ENCODE measurements around the gene IQSEC1. TPM values are rescaled to one million over a fixed set of nuclear protein-coding genes. Genes with fewer than 3 reads are reported as not detected.

Gene IQSEC1
- polyA plus RNA-seq, 3 donors: 29.8 to 35.8 (median 35.5) TPM

- DNase-seq (ENCODE audit: extremely low read depth in 1 of 11, low read depth in 9 of 11, low spot score in 4 of 11): no peak
Measured at GRCh38 chr3:12959410-12959809, 113.8 kb downstream of the IQSEC1 start.

GRCh38 chr3:12957824-12958792 is 115.1 kb downstream of the IQSEC1 start:
- no peak for DNase-seq (ENCODE audit: extremely low read depth in 1 of 11, low read depth in 9 of 11, low spot score in 4 of 11)

- DNase-seq (ENCODE audit: extremely low read depth in 1 of 11, low read depth in 9 of 11, low spot score in 4 of 11): no peak
Measured at GRCh38 chr3:12957339-12957738, 115.9 kb downstream of the IQSEC1 start.

GRCh38 chr3:12956316-12956660 is 116.9 kb downstream of the IQSEC1 start:
- DNase-seq (ENCODE audit: extremely low read depth in 1 of 11, low read depth in 9 of 11, low spot score in 4 of 11): no peak

- no peak for DNase-seq (ENCODE audit: extremely low read depth in 1 of 11, low read depth in 9 of 11, low spot score in 4 of 11)
Measured at GRCh38 chr3:12955651-12956315, 117.4 kb downstream of the IQSEC1 start.

GRCh38 chr3:12954891-12955650 is 118.2 kb downstream of the IQSEC1 start:
- no peak for DNase-seq (ENCODE audit: extremely low read depth in 1 of 11, low read depth in 9 of 11, low spot score in 4 of 11)

- no peak for DNase-seq (ENCODE audit: extremely low read depth in 1 of 11, low read depth in 9 of 11, low spot score in 4 of 11)
Measured at GRCh38 chr3:12954180-12954579, 119.0 kb downstream of the IQSEC1 start.

GRCh38 chr3:12953201-12953995 is 119.8 kb downstream of the IQSEC1 start:
- DNase-seq (ENCODE audit: extremely low read depth in 1 of 11, low read depth in 9 of 11, low spot score in 4 of 11): no peak

GRCh38 chr3:12952343-12953200 is 120.7 kb downstream of the IQSEC1 start:
- DNase-seq (ENCODE audit: extremely low read depth in 1 of 11, low read depth in 9 of 11, low spot score in 4 of 11): no peak

GRCh38 chr3:12948891-12949711 is 124.1 kb downstream of the IQSEC1 start:
- no peak for DNase-seq (ENCODE audit: extremely low read depth in 1 of 11, low read depth in 9 of 11, low spot score in 4 of 11)

- DNase-seq (ENCODE audit: extremely low read depth in 1 of 11, low read depth in 9 of 11, low spot score in 4 of 11): no peak
Measured at GRCh38 chr3:12948371-12948770, 124.9 kb downstream of the IQSEC1 start.

GRCh38 chr3:12947504-12948369 is 125.5 kb downstream of the IQSEC1 start:
- peak in 1 of 11 donors; percentile 22 for DNase-seq (ENCODE audit: extremely low read depth in 1 of 11, low read depth in 9 of 11, low spot score in 4 of 11)

- DNase-seq (ENCODE audit: extremely low read depth in 1 of 11, low read depth in 9 of 11, low spot score in 4 of 11): no peak
Measured at GRCh38 chr3:12946649-12947316, 126.4 kb downstream of the IQSEC1 start.

- no peak for DNase-seq (ENCODE audit: extremely low read depth in 1 of 11, low read depth in 9 of 11, low spot score in 4 of 11)
Measured at GRCh38 chr3:12946251-12946648, 127.0 kb downstream of the IQSEC1 start.

- DNase-seq (ENCODE audit: extremely low read depth in 1 of 11, low read depth in 9 of 11, low spot score in 4 of 11): no peak
Measured at GRCh38 chr3:12944849-12945248, 128.4 kb downstream of the IQSEC1 start.

GRCh38 chr3:12944413-12944812 is 128.8 kb downstream of the IQSEC1 start:
- no peak for DNase-seq (ENCODE audit: extremely low read depth in 1 of 11, low read depth in 9 of 11, low spot score in 4 of 11)

All from renal cortex interstitium (tissue), 11 donors.